Astrocyte (in vitro differentiated cells and primary cell): ENCODE data around the gene RGMB. TPM values are rescaled to one million over a fixed set of nuclear protein-coding genes. Genes with fewer than 3 reads are reported as not detected.

Source experiments
- DNase-seq: peaks from one replicate; pipeline ENCODE4 v3.0.0-alpha.2; 2010; ENCODE audit warnings: low read depth
- FAIRE-seq: peaks from 2 replicates; lab custom pipeline; 2011; peaks lifted over from hg19 to GRCh38; lab: Jason Lieb, UNC
- H2AFZ ChIP-seq: 2 replicates; pipeline ENCODE4 v1.6.0; 2012; ENCODE audit warnings: low read depth, low read length, inconsistent platforms
- H3K27ac ChIP-seq: 2 replicates; pipeline ENCODE4 v1.5.1; 2011; ENCODE audit warnings: low read depth, low read length, inconsistent platforms
- H3K27me3 ChIP-seq: 2 replicates; pipeline ENCODE4 v1.6.0; 2011; ENCODE audit warnings: low read length, inconsistent platforms; ENCODE audit not compliant: insufficient read depth
- H3K36me3 ChIP-seq: 2 replicates; pipeline ENCODE4 v1.5.1; 2011; ENCODE audit warnings: low read length, inconsistent platforms; ENCODE audit not compliant: insufficient read depth
- H3K4me1 ChIP-seq: 2 replicates; pipeline ENCODE4 v1.5.1; 2011; ENCODE audit warnings: low read length, inconsistent platforms; ENCODE audit not compliant: insufficient read depth
- H3K4me2 ChIP-seq: 2 replicates; pipeline ENCODE4 v1.6.0; 2012; ENCODE audit warnings: low read length, inconsistent platforms
- H3K4me3 ChIP-seq: 2 replicates; pipeline ENCODE4 v1.5.1; 2011; ENCODE audit warnings: low read depth, mild to moderate bottlenecking, low read length, inconsistent platforms; ENCODE audit not compliant: insufficient read depth
- H3K79me2 ChIP-seq: 2 replicates; pipeline ENCODE4 v1.6.0; 2012; ENCODE audit warnings: mild to moderate bottlenecking, low read length, inconsistent platforms; ENCODE audit not compliant: insufficient read depth
- H3K9ac ChIP-seq: 2 replicates; pipeline ENCODE4 v1.6.0; 2012; ENCODE audit warnings: mild to moderate bottlenecking, low read length, inconsistent platforms
- H3K9me3 ChIP-seq: 2 replicates; pipeline ENCODE4 v1.5.1; 2012; ENCODE audit warnings: low read depth, mild to moderate bottlenecking, low read length, inconsistent platforms; ENCODE audit not compliant: insufficient read depth
- H4K20me1 ChIP-seq: 2 replicates; pipeline ENCODE4 v1.6.0; 2012; ENCODE audit warnings: low read length, inconsistent platforms; ENCODE audit not compliant: insufficient read depth
- H3K27ac Mint-ChIP-seq: one replicate; pipeline ENCODE4 v1.8.0; 2021; ENCODE audit warnings: mild to moderate bottlenecking, mixed read lengths; ENCODE audit not compliant: unreplicated experiment
- H3K27me3 Mint-ChIP-seq: one replicate; pipeline ENCODE4 v1.8.0; 2021; ENCODE audit warnings: low read depth, mixed read lengths; ENCODE audit not compliant: unreplicated experiment
- H3K36me3 Mint-ChIP-seq: one replicate; pipeline ENCODE4 v1.8.0; 2021; ENCODE audit warnings: low read depth, mixed read lengths; ENCODE audit not compliant: unreplicated experiment
- H3K4me1 Mint-ChIP-seq: one replicate; pipeline ENCODE4 v1.8.0; 2021; ENCODE audit warnings: low read depth, mixed read lengths; ENCODE audit not compliant: unreplicated experiment
- H3K4me3 Mint-ChIP-seq: one replicate; pipeline ENCODE4 v1.8.0; 2021; ENCODE audit warnings: mild to moderate bottlenecking, moderate library complexity, mixed read lengths; ENCODE audit not compliant: unreplicated experiment
- H3K9me3 Mint-ChIP-seq: one replicate; pipeline ENCODE4 v1.8.0; 2021; ENCODE audit warnings: mild to moderate bottlenecking, mixed read lengths; ENCODE audit not compliant: unreplicated experiment
- CTCF ChIP-seq: IDR thresholded peaks from 2 replicates; pipeline ENCODE4 v1.5.1; 2011; ENCODE audit warnings: low read depth, mild to moderate bottlenecking, inconsistent platforms, low read length, moderate library complexity; ENCODE audit not compliant: insufficient read depth
- EZH2 ChIP-seq: IDR thresholded peaks from 2 replicates; pipeline ENCODE4 v1.6.1; 2012; ENCODE audit warnings: mild to moderate bottlenecking, low read length, inconsistent platforms; ENCODE audit not compliant: insufficient read depth
- total RNA-seq: library from RNA; stranded (reverse); gene quantifications from 2 replicates; pipeline ENCODE4 v1.2.1, GENCODE V29; 2021

Gene RGMB
- total RNA-seq, 1 donor from 2014 or later = 48.7 TPM

- Mint-ChIP-seq H3K27ac (no peak overlapping the region), H3K36me3 (no peaks in the 10 kb centered on the region), H3K4me1 (no peaks in the 10 kb centered on the region), H3K4me3 (no peak overlapping the region), H3K9me3 (no peaks in the 10 kb centered on the region), H3K27me3 (no peaks in the 10 kb centered on the region)
- Histone ChIP-seq H3K36me3 (no peaks in the 10 kb centered on the region), H2AFZ (no peak overlapping the region), H3K9ac (no peak overlapping the region), H3K79me2 (no peaks in the 10 kb centered on the region), H3K4me2 (no peak overlapping the region), H3K4me1 (no peaks in the 10 kb centered on the region), H4K20me1 (no peaks in the 10 kb centered on the region), H3K27ac (no peak overlapping the region), H3K27me3 (no peaks in the 10 kb centered on the region), H3K9me3 (no peaks in the 10 kb centered on the region), H3K4me3 (no peak overlapping the region)
- FAIRE-seq (no peak), DNase-seq (no peak)
- TF ChIP-seq CTCF (no peak), EZH2 (no peak)
These were observed 54.3 kb downstream of the RGMB start for GRCh38 chr5:98827588-98828284.

GRCh38 chr5:98836175-98836574 lies 62.7 kb downstream of the RGMB start:
- H3K27me3 Mint-ChIP-seq = no peaks in the 10 kb centered on the region
- no peaks in the 10 kb centered on the region for H3K9me3 Mint-ChIP-seq
- H3K4me3 Mint-ChIP-seq = no peak overlapping the region
- no peak overlapping the region for H3K27ac ChIP-seq
- H3K4me1 Mint-ChIP-seq = no peaks in the 10 kb centered on the region
- H3K79me2 ChIP-seq = no peaks in the 10 kb centered on the region
- no peak for FAIRE-seq
- H4K20me1 ChIP-seq = no peaks in the 10 kb centered on the region
- no peaks in the 10 kb centered on the region for H3K9me3 ChIP-seq
- no peaks in the 10 kb centered on the region for H3K36me3 Mint-ChIP-seq
- H3K27me3 ChIP-seq = no peaks in the 10 kb centered on the region
- H3K4me2 ChIP-seq = no peak overlapping the region
- no peak for DNase-seq
- TF ChIP-seq CTCF (no peak), EZH2 (no peak)
- no peaks in the 10 kb centered on the region for H3K36me3 ChIP-seq
- H2AFZ ChIP-seq = no peak overlapping the region
- H3K9ac ChIP-seq = no peak overlapping the region
- no peaks in the 10 kb centered on the region for H3K4me1 ChIP-seq
- H3K27ac Mint-ChIP-seq = no peak overlapping the region
- no peak overlapping the region for H3K4me3 ChIP-seq

GRCh38 chr5:98839469-98840383 lies 66.3 kb downstream of the RGMB start:
- DNase-seq = peak; percentile 10
- H3K36me3 ChIP-seq = no peaks in the 10 kb centered on the region
- H3K27me3 Mint-ChIP-seq = no peaks in the 10 kb centered on the region
- peaks cover 6% of the 10 kb centered on the region for H3K9me3 ChIP-seq
- peak overlapping the region; percentile 48 for H2AFZ ChIP-seq
- no peak for FAIRE-seq
- H3K9me3 Mint-ChIP-seq = peaks cover 5% of the 10 kb centered on the region
- no peak overlapping the region for H3K4me3 Mint-ChIP-seq
- H3K27ac Mint-ChIP-seq = no peak overlapping the region
- peak overlapping the region; percentile 35 for H3K4me2 ChIP-seq
- TF ChIP-seq CTCF (no peak), EZH2 (no peak)
- no peak overlapping the region for H3K27ac ChIP-seq
- H3K4me3 ChIP-seq = no peak overlapping the region
- no peaks in the 10 kb centered on the region for H3K79me2 ChIP-seq
- no peaks in the 10 kb centered on the region for H3K27me3 ChIP-seq
- no peak overlapping the region for H3K9ac ChIP-seq
- H3K4me1 ChIP-seq = no peaks in the 10 kb centered on the region
- H3K36me3 Mint-ChIP-seq = no peaks in the 10 kb centered on the region
- no peaks in the 10 kb centered on the region for H4K20me1 ChIP-seq
- H3K4me1 Mint-ChIP-seq = no peaks in the 10 kb centered on the region
